Testis (tissue), 3 donors: ENCODE results near the gene HNF1B. TPM values are rescaled to one million over a fixed set of nuclear protein-coding genes. Genes with fewer than 3 reads are reported as not detected.

ENCODE experiments used
- DNase-seq: peaks from one replicate; pipeline ENCODE4 v3.0.0-alpha.2; 2019
- H3K27ac ChIP-seq, 2 donors: fragments of 200-600 bp; sonication (generic); one replicate each; pipeline ENCODE4 v1.5.1; 2019
- H3K27me3 ChIP-seq: fragments of 200-600 bp; sonication (generic); one replicate; pipeline ENCODE4 v1.5.1; 2019
- H3K36me3 ChIP-seq: fragments of 200-600 bp; sonication (generic); one replicate; pipeline ENCODE4 v1.5.1; 2017; ENCODE audit warnings: low read depth; ENCODE audit errors: missing control alignments
- H3K4me1 ChIP-seq: fragments of 200-600 bp; sonication (generic); one replicate; pipeline ENCODE4 v1.5.1; 2019
- H3K4me3 ChIP-seq, 2 donors: fragments of 200-600 bp; sonication (generic); one replicate each; pipeline ENCODE4 v1.5.1; 2017 to 2019
- H3K9me3 ChIP-seq: fragments of 200-600 bp; sonication (generic); one replicate; pipeline ENCODE4 v1.5.1; 2017
- CTCF ChIP-seq, 3 experiments: fragments of 450-650 bp in 2 of 3; fragments of 200-600 bp in 1 of 3; sonication (generic) in 1 of 3; IDR thresholded peaks; one replicate each; pipeline ENCODE4 v1.5.1; 2016 to 2019; ENCODE audit warnings: antibody characterized with exemption in 3 of 3, mild to moderate bottlenecking in 2 of 3, moderate library complexity in 1 of 3
- POLR2A ChIP-seq: fragments of 450-650 bp; IDR thresholded peaks from one replicate; pipeline ENCODE4 v1.6.1; 2017; ENCODE audit warnings: antibody characterized with exemption, mild to moderate bottlenecking, moderate library complexity
- WGBS, 2 donors: methylation state at CpG; one replicate each; pipeline ENCODE4 v1.1.5; 2018; 5-methylcytosine and 5-hydroxymethylcytosine counted together
- intact Hi-C: fragments of 100-400 bp; cut with DNase I; formaldehyde crosslinking; loops from one replicate; pipeline ENCODE4 v1.15.1; 2023; ENCODE audit warnings: low total_unique reads
- polyA plus RNA-seq: library from polyadenylated mRNA; stranded (reverse); fragments of 350-450 nt; fragmentation: Illumina TruSeq; extraction: RNeasy Lipid Tissue Mini Kit (QIAGEN cat#74804); gene quantifications from one replicate; pipeline ENCODE4 v1.2.3, GENCODE V29; 2014; ENCODE audit warnings: low read depth, low replicate concordance; ENCODE audit not compliant: insufficient read depth
- total RNA-seq, 2 donors: library from RNA; depleted of rRNA; stranded (reverse); fragments of >200 nt; gene quantifications; one replicate each; pipeline ENCODE4 v1.2.3, GENCODE V29; 2016

The HNF1B gene
- total and polyA plus RNA-seq, 3 donors from 2014 or later = 2.9 to 6.3 (median 3.2) TPM

GRCh38 chr17:37764383-37764782 is 19.5 kb upstream of the HNF1B start:
- Histone ChIP-seq H3K4me3 (no peak overlapping the region), H3K27ac (no peak overlapping the region), H3K9me3 (no peaks in the 10 kb centered on the region), H3K27me3 (no peaks in the 10 kb centered on the region), H3K36me3 (no peaks in the 10 kb centered on the region), H3K4me1 (no peaks in the 10 kb centered on the region)
- no peak for DNase-seq
- WGBS, 2 donors = 73 to 79% methylated on average over 3 of the region's 3 CpGs
- TF ChIP-seq CTCF (IDR thresholded peaks at IDR 0.05) = no peak
- no peak for TF ChIP-seq POLR2A
- intact Hi-C loops = no loop called here

- intact Hi-C loops = no loop called here
- 43 to 61% methylated on average over 7 of the region's 7 CpGs for WGBS, 2 donors
- H3K9me3 ChIP-seq = no peaks in the 10 kb centered on the region
- no peak overlapping the region for H3K4me3 ChIP-seq
- TF ChIP-seq CTCF (IDR thresholded peaks at IDR 0.05) (no peak), POLR2A (no peak)
- no peak overlapping the region for H3K27ac ChIP-seq
- H3K36me3 ChIP-seq = no peaks in the 10 kb centered on the region
- no peak for DNase-seq
- no peaks in the 10 kb centered on the region for H3K27me3 ChIP-seq
- H3K4me1 ChIP-seq = no peaks in the 10 kb centered on the region
Measured at GRCh38 chr17:37762666-37763065, 17.8 kb upstream of the HNF1B start.

GRCh38 chr17:37761961-37762360 is 17.1 kb upstream of the HNF1B start:
- DNase-seq = no peak
- intact Hi-C loops = no loop called here
- 88 to 90% methylated on average over 4 of the region's 4 CpGs for whole genome bisulfite sequencing, 2 donors

GRCh38 chr17:37761059-37761458 is 16.2 kb upstream of the HNF1B start:
- WGBS, 2 donors = 67 to 74% methylated on average over 7 of the region's 7 CpGs
- Histone ChIP-seq H3K27ac (no peak overlapping the region), H3K4me3 (no peak overlapping the region), H3K9me3 (no peaks in the 10 kb centered on the region), H3K4me1 (no peaks in the 10 kb centered on the region), H3K36me3 (no peaks in the 10 kb centered on the region), H3K27me3 (no peaks in the 10 kb centered on the region)
- DNase-seq = no peak
- intact Hi-C loops = no loop called here
- TF ChIP-seq POLR2A (no peak), CTCF (IDR thresholded peaks at IDR 0.05) (no peak)

More at GRCh38 chr17:37761961-37762360, 17.1 kb upstream of the HNF1B start:
- TF ChIP-seq POLR2A = no peak
- no peak for TF ChIP-seq CTCF (IDR thresholded peaks at IDR 0.05)
- Histone ChIP-seq H3K4me1 (no peaks in the 10 kb centered on the region), H3K9me3 (no peaks in the 10 kb centered on the region), H3K27ac (no peak overlapping the region), H3K27me3 (no peaks in the 10 kb centered on the region), H3K36me3 (no peaks in the 10 kb centered on the region), H3K4me3 (no peak overlapping the region)

- H3K27ac ChIP-seq = no peak overlapping the region
- intact Hi-C loops = no loop called here
- H3K36me3 ChIP-seq = no peaks in the 10 kb centered on the region
- no peak overlapping the region for H3K4me3 ChIP-seq
- no peaks in the 10 kb centered on the region for H3K9me3 ChIP-seq
- H3K4me1 ChIP-seq = no peaks in the 10 kb centered on the region
- 50 to 64% methylated on average over 5 of the region's 5 CpGs for WGBS, 2 donors
- TF ChIP-seq POLR2A = no peak
- no peak for TF ChIP-seq CTCF (IDR thresholded peaks at IDR 0.05)
- no peak for DNase-seq
- no peaks in the 10 kb centered on the region for H3K27me3 ChIP-seq
Measured at GRCh38 chr17:37759014-37759637, 14.3 kb upstream of the HNF1B start.
